Esophagus muscularis mucosa (tissue), 4 donors: ENCODE data around the gene TPX2. TPM values are rescaled to one million over a fixed set of nuclear protein-coding genes. Genes with fewer than 3 reads are reported as not detected.

Experiments used
- DNase-seq: peaks from one replicate; pipeline ENCODE4 v3.0.0-alpha.2; 2017; ENCODE audit errors: extremely low spot score
- H3K27ac ChIP-seq, 4 donors: fragments of 200-600 bp; sonication (generic); replicated peaks in 1 of 4; 1 replicate in 3 of 4; 2 replicates in 1 of 4; pipeline ENCODE4 v1.5.1; 2016 to 2019; ENCODE audit warnings: mild to moderate bottlenecking in 1 of 4
- H3K27me3 ChIP-seq, 4 donors: fragments of 200-600 bp; sonication (generic); one replicate each; pipeline versions ENCODE4 v1.5.1 to v1.6.0; 2016 to 2019
- H3K36me3 ChIP-seq, 4 donors: fragments of 200-600 bp; sonication (generic); one replicate each; pipeline ENCODE4 v1.5.1; 2016 to 2019
- H3K4me1 ChIP-seq, 4 donors: fragments of 200-600 bp; sonication (generic); one replicate each; pipeline ENCODE4 v1.5.1; 2016 to 2019
- H3K4me3 ChIP-seq, 4 donors: fragments of 200-600 bp; sonication (generic); 1 replicate in 2 of 4; 2 replicates in 2 of 4; pipeline ENCODE4 v1.5.1; 2016 to 2019; ENCODE audit warnings: mild to moderate bottlenecking in 4 of 4, moderate library complexity in 1 of 4
- H3K9me3 ChIP-seq, 4 donors: fragments of 200-600 bp; sonication (generic); 1 replicate in 3 of 4; 2 replicates in 1 of 4; pipeline ENCODE4 v1.5.1; 2016 to 2019
- EP300 ChIP-seq: sonication (generic); formaldehyde crosslinking; IDR thresholded peaks from one replicate; pipeline ENCODE4 v1.6.1; 2017; ENCODE audit warnings: antibody characterized with exemption
- POLR2A ChIP-seq: fragments of 450-650 bp; IDR thresholded peaks from one replicate; pipeline ENCODE4 v1.6.1; 2017; ENCODE audit warnings: antibody characterized with exemption, moderate library complexity, mild to moderate bottlenecking, low read depth
- POLR2AphosphoS5 ChIP-seq, 2 donors: sonication (generic); formaldehyde crosslinking; IDR thresholded peaks; one replicate each; pipeline ENCODE4 v1.6.1; 2017; ENCODE audit warnings: antibody characterized with exemption in 2 of 2
- WGBS: methylation state at CpG from one replicate; pipeline ENCODE4 v1.1.5; 2018; 5-methylcytosine and 5-hydroxymethylcytosine counted together
- intact Hi-C: fragments of 100-400 bp; cut with DNase I; formaldehyde crosslinking; loops from one replicate; pipeline ENCODE4 v1.15.1; 2023
- total RNA-seq, 4 donors: library from RNA; depleted of rRNA; stranded (reverse); fragments of >200 nt; gene quantifications; one replicate each; pipeline versions ENCODE4 v1.1.0 to v1.2.1, GENCODE V29; 2016
- TF ChIP-seq, protein P1 (sequence below), 3 experiments: fragments of 200-600 bp in 2 of 3; fragments of 450-650 bp in 1 of 3; sonication (generic) in 2 of 3; IDR thresholded peaks; one replicate each; pipeline ENCODE4 v1.5.1; 2017 to 2019; ENCODE audit warnings: antibody characterized with exemption in 3 of 3, mild to moderate bottlenecking in 2 of 3, moderate library complexity in 1 of 3

Gene TPX2
- total RNA-seq, 4 donors from 2014 or later = under 0.01 to 1.1 (median 0.38) TPM

DNA sequence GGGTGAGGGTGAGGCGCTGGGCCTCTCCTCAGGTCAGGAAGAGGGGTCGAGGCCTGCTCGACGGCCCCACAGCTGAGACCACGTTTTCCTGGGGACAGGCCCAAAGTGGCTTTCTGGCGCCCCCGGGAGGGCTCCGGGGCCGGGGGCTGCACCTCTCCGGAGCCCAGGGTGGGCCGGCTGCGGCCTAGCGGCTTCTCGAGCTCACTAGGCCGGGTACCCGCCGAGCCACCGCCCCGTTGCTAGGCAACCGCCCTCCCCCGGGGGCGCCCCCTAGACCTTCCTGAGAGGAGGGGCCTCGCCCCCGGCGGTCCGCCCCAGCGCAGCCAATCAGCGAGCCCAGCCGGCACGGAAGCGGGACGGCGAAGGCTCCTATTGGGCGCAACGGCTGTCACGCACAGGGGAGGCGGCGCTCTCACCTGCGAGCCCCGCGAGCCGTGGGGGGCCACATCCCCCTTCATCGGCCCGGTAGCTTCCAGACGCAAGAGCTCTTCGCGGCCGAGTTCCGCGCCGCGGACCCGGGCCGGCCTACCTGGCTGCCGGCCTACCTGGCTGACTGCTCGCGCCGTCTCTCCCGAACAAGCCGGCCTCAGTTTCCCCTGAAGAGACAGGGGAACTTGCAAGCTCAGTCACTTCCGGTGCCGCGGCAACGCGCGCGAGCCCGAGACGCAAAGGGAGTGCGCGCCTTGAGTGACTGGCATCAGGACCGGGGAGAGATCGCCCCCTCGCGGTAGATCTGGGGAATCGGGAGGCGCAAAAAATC is 15.6 kb upstream of the TPX2 start:
- H3K4me1 ChIP-seq = peaks cover 12 to 38% (median 31%) of the 10 kb centered on the region in 4 donors
- H3K4me3 ChIP-seq = peak overlapping the region; percentile 73 to 89 (median 82)
- peak; percentile 99 for DNase-seq
- TF ChIP-seq, protein P1, sequence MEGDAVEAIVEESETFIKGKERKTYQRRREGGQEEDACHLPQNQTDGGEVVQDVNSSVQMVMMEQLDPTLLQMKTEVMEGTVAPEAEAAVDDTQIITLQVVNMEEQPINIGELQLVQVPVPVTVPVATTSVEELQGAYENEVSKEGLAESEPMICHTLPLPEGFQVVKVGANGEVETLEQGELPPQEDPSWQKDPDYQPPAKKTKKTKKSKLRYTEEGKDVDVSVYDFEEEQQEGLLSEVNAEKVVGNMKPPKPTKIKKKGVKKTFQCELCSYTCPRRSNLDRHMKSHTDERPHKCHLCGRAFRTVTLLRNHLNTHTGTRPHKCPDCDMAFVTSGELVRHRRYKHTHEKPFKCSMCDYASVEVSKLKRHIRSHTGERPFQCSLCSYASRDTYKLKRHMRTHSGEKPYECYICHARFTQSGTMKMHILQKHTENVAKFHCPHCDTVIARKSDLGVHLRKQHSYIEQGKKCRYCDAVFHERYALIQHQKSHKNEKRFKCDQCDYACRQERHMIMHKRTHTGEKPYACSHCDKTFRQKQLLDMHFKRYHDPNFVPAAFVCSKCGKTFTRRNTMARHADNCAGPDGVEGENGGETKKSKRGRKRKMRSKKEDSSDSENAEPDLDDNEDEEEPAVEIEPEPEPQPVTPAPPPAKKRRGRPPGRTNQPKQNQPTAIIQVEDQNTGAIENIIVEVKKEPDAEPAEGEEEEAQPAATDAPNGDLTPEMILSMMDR (IDR thresholded peaks at IDR 0.05) = peak; percentile 95 to 98 (median 98)
- TF ChIP-seq EP300 (no peak), POLR2A (peak; percentile 64), POLR2AphosphoS5 (IDR thresholded peaks at IDR 0.05) (peak; percentile 72 to 82)
- intact Hi-C loops = loop anchor here (1.0 to 5.0 kb wide), 2 partner anchors 62 to 151 kb away; no protein-coding TSS in a partner anchor
- H3K36me3 ChIP-seq = peaks cover 0 to 24% (median 4%) of the 10 kb centered on the region in 4 donors
- peak overlapping the region; percentile 93 to 99 (median 96) for H3K27ac ChIP-seq
- 2% methylated on average over 22 of the region's 77 CpGs for WGBS
- no peaks in the 10 kb centered on the region for H3K27me3 ChIP-seq
- no peaks in the 10 kb centered on the region for H3K9me3 ChIP-seq

DNA sequence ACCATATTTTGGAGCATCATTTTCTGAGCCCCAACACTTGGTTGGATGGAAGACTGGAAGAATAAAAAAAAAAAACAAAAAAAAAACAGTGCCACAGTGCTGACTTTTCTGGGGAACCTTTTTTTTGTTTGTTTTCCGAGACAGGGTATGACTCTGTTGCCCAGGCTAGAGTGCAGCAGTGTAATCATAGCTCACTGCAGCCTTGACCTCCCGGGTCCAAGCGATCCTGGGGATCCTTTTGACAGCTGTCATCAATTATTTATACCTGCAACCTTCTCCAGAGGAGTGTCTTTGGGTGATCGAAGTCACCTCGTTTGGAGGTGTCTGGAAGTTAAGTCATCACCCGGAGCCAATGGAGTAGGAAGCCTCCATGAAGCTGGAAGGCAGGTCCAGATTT is 7.8 kb upstream of the TPX2 start:
- no peaks in the 10 kb centered on the region for H3K27me3 ChIP-seq
- H3K4me1 ChIP-seq = no peaks in the 10 kb centered on the region
- TF ChIP-seq POLR2AphosphoS5 (IDR thresholded peaks at IDR 0.05) = no peak
- TF ChIP-seq EP300 = no peak
- TF ChIP-seq POLR2A = no peak
- TF ChIP-seq, protein P1 (IDR thresholded peaks at IDR 0.05) = no peak
- H3K27ac ChIP-seq = no peak overlapping the region
- H3K4me3 ChIP-seq = no peak overlapping the region
- intact Hi-C loops = no loop called here
- DNase-seq = no peak
- no peaks in the 10 kb centered on the region for H3K36me3 ChIP-seq
- no peaks in the 10 kb centered on the region for H3K9me3 ChIP-seq
- 87% methylated on average over 6 of the region's 6 CpGs for WGBS

DNA sequence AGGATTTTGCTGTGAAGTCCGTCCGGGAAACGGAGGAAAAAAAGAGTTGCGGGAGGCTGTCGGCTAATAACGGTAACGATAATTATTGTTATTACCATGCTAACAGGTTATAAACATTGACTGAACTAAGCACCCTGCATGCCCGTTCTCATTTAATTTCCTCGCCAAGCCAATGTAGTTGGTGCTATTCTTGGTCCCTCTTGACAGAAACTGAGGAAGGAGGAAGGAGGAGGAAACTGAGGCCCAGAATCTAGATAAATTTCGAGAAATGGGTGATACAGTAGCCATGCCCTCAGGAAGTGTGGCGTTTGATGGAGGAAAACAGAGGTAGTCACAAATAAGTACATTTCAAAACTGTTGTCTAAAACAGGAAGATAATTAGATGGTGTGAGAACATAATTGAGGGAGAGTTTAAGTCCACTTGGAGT is 474 bp downstream of the TPX2 start:
- Histone ChIP-seq H3K36me3 (no peaks in the 10 kb centered on the region), H3K4me1 (peaks cover 5 to 12% (median 11%) of the 10 kb centered on the region in 4 donors), H3K4me3 (peak overlapping the region; percentile 61 to 77 (median 73)), H3K27ac (peak overlapping the region in 3 of 4 donors; percentile 63 to 84 (median 78)), H3K9me3 (no peaks in the 10 kb centered on the region), H3K27me3 (no peaks in the 10 kb centered on the region)
- no peak for DNase-seq
- TF ChIP-seq POLR2A (no peak), POLR2AphosphoS5 (IDR thresholded peaks at IDR 0.05) (no peak)
- TF ChIP-seq, protein P1 (IDR thresholded peaks at IDR 0.05) = no peak
- under 1% methylated on average over 11 of the region's 11 CpGs for WGBS
- intact Hi-C loops = no loop called here

DNA sequence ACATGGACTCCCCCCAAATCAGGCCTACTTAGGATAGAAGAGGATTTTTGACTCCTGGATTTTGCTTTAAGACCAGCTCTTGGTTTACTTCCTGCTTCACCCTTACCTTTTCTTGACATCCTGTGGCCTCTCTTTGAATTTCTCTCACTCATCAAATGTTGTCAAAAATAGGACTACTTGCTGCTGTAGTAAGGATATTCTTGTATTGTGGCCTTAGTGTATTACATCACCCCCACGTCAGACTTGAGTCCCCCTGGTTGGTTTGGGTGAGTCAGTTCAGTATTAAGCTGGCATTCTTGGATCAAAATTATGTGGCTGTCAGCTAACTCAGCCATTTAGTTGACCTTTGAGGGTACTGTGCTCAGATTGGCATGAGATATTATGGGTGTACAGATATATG is 1.1 kb downstream of the TPX2 start:
- Histone ChIP-seq H3K4me1 (peaks cover 5 to 12% (median 11%) of the 10 kb centered on the region in 4 donors), H3K27me3 (no peaks in the 10 kb centered on the region), H3K9me3 (no peaks in the 10 kb centered on the region), H3K27ac (no peak overlapping the region), H3K36me3 (no peaks in the 10 kb centered on the region), H3K4me3 (no peak overlapping the region)
- no peak for DNase-seq
- intact Hi-C loops = no loop called here
- WGBS = 0% methylated on average over 1 of the region's 1 CpG
- TF ChIP-seq EP300 (no peak), POLR2AphosphoS5 (IDR thresholded peaks at IDR 0.05) (no peak), POLR2A (no peak)
- TF ChIP-seq, protein P1 (IDR thresholded peaks at IDR 0.05) = no peak
